Prostate gland (tissue), 2 donors: ENCODE results near the gene CEP250. TPM values are rescaled to one million over a fixed set of nuclear protein-coding genes. Genes with fewer than 3 reads are reported as not detected.
"Not testable (repeated sequence)": the region's sequence is repeated elsewhere in the genome, so short reads cannot be mapped to it uniquely, and the experiment has no call there.

Source experiments
- DNase-seq: peaks from one replicate; pipeline ENCODE4 v3.0.0-alpha.2; 2019; ENCODE audit warnings: low spot score
- H3K27ac ChIP-seq, 2 donors: fragments of 200-600 bp; sonication (generic); 2 replicates each; pipeline ENCODE4 v1.5.1; 2017 to 2019
- H3K27me3 ChIP-seq: fragments of 200-600 bp; sonication (generic); replicated peaks from 2 replicates; pipeline ENCODE4 v1.5.1; 2019; ENCODE audit not compliant: insufficient read depth
- H3K36me3 ChIP-seq, 2 donors: fragments of 200-600 bp; sonication (generic); 1 replicate in 1 of 2; 2 replicates in 1 of 2; pipeline versions ENCODE4 v1.5.1 to v1.8.1; 2017 to 2019
- H3K4me1 ChIP-seq: fragments of 200-600 bp; sonication (generic); replicated peaks from 2 replicates; pipeline ENCODE4 v1.5.1; 2019
- H3K4me3 ChIP-seq, 2 donors: fragments of 200-600 bp; sonication (generic); 2 replicates each; pipeline ENCODE4 v1.5.1; 2017 to 2019
- H3K9me3 ChIP-seq: fragments of 200-600 bp; sonication (generic); 2 replicates; pipeline ENCODE4 v1.5.1; 2017
- POLR2A ChIP-seq: fragments of 450-650 bp; IDR thresholded peaks from one replicate; pipeline ENCODE4 v1.6.1; 2016; ENCODE audit warnings: antibody characterized with exemption, mild to moderate bottlenecking
- POLR2AphosphoS5 ChIP-seq: sonication (generic); formaldehyde crosslinking; IDR thresholded peaks from one replicate; pipeline ENCODE4 v1.6.1; 2017; ENCODE audit warnings: antibody characterized with exemption
- WGBS: methylation state at CpG from one replicate; pipeline ENCODE4 v1.1.5; 2018; 5-methylcytosine and 5-hydroxymethylcytosine counted together
- intact Hi-C: fragments of 100-400 bp; cut with DNase I; formaldehyde crosslinking; loops from one replicate; pipeline ENCODE4 v1.14.2; 2022
- total RNA-seq, 2 donors: library from RNA; depleted of rRNA; stranded (reverse); fragments of >200 nt; gene quantifications; one replicate each; pipeline ENCODE4 v1.1.0, GENCODE V29; 2016
- TF ChIP-seq, protein P1 (sequence below), 4 experiments: fragments of 200-600 bp in 2 of 4; fragments of 450-650 bp in 2 of 4; sonication (generic) in 2 of 4; IDR thresholded peaks; 1 replicate in 3 of 4; 2 replicates in 1 of 4; pipeline ENCODE4 v1.5.1; 2016 to 2019; ENCODE audit warnings: antibody characterized with exemption in 4 of 4, mild to moderate bottlenecking in 2 of 4, moderate library complexity in 2 of 4

Gene CEP250
- total RNA-seq, 2 donors from 2014 or later = 35.2 to 36.9 TPM

DNA sequence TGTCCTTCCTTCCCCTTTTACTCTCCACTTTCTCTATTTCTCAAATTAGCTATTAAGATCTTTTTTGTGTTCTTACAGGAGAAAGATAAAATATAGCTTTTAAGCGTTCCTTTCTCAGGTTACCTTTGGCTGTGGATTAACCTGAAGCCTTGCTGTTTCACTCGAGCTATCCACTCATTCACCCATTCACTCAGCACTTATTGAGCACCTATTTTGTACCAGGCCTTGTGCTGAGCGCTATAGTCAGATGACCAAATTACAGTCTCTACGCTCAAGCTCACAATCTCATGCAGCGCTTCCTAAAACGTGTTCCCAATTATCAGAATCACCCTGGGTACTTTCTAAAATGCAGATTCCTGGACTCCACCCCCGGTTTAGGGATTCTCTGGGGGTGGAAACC is 1.8 kb upstream of the CEP250 start:
- TF ChIP-seq POLR2AphosphoS5 (no peak), POLR2A (no peak)
- TF ChIP-seq, protein P1, sequence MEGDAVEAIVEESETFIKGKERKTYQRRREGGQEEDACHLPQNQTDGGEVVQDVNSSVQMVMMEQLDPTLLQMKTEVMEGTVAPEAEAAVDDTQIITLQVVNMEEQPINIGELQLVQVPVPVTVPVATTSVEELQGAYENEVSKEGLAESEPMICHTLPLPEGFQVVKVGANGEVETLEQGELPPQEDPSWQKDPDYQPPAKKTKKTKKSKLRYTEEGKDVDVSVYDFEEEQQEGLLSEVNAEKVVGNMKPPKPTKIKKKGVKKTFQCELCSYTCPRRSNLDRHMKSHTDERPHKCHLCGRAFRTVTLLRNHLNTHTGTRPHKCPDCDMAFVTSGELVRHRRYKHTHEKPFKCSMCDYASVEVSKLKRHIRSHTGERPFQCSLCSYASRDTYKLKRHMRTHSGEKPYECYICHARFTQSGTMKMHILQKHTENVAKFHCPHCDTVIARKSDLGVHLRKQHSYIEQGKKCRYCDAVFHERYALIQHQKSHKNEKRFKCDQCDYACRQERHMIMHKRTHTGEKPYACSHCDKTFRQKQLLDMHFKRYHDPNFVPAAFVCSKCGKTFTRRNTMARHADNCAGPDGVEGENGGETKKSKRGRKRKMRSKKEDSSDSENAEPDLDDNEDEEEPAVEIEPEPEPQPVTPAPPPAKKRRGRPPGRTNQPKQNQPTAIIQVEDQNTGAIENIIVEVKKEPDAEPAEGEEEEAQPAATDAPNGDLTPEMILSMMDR (IDR thresholded peaks at IDR 0.05) = no peak
- 95% methylated on average over 7 of the region's 7 CpGs for WGBS
- H3K4me3 ChIP-seq = no peak overlapping the region
- no peak for DNase-seq
- H3K9me3 ChIP-seq = no peaks in the 10 kb centered on the region
- peak overlapping the region; percentile 94 to 95 for H3K27ac ChIP-seq
- no peaks in the 10 kb centered on the region for H3K36me3 ChIP-seq
- H3K4me1 ChIP-seq = peaks cover 5% of the 10 kb centered on the region
- no peaks in the 10 kb centered on the region for H3K27me3 ChIP-seq
- intact Hi-C loops = no loop called here

DNA sequence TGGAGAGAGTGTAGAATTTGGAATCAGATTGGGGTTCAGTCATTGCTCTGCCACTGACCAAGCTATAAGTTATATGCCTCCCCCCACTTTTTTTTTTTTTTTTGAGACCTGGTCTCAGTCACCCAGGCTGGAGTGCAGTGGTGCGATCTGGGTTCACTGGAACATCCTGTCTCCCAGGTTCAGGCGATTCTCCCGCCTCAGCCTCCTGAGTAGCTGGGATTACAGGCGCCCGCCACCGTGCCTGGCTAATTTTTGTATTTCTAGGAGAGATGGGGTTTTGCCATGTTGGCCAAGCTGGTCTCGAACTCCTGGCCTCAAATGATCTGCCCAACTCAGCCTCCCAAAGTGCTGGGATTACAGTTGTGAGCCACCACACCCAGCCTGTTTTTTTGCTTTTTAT is 1.3 kb downstream of the CEP250 start:
- WGBS = 98% methylated on average over 7 of the region's 7 CpGs
- H3K4me3 ChIP-seq, DNase-seq, H3K36me3 ChIP-seq, H3K9me3 ChIP-seq, H3K4me1 ChIP-seq, H3K27ac ChIP-seq, intact Hi-C loops, H3K27me3 ChIP-seq: not testable (repeated sequence)

DNA sequence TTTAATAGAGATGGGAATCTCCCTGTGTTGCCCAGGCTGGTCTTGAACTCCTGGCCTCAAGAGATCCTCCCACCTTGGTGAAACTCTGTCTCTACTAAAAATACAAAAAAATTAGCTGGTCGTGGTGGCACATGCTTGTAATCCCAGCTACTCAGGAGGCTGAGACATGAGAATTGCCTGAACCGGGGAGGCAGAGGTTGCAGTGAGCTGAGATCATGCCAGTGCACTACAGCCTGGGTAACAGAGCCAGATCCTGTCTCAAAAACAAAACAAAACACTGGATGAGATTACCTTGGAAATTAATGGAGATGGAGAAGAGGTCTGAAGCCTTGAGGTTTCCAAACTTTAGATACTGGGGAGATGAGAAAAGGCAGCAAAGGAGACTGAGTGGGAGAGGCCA is 2.1 kb downstream of the CEP250 start:
- H3K4me3 ChIP-seq, H3K27ac ChIP-seq, H3K4me1 ChIP-seq, H3K9me3 ChIP-seq, H3K27me3 ChIP-seq, intact Hi-C loops, DNase-seq, H3K36me3 ChIP-seq: not testable (repeated sequence)
- WGBS = 83% methylated on average over 2 of the region's 2 CpGs

DNA sequence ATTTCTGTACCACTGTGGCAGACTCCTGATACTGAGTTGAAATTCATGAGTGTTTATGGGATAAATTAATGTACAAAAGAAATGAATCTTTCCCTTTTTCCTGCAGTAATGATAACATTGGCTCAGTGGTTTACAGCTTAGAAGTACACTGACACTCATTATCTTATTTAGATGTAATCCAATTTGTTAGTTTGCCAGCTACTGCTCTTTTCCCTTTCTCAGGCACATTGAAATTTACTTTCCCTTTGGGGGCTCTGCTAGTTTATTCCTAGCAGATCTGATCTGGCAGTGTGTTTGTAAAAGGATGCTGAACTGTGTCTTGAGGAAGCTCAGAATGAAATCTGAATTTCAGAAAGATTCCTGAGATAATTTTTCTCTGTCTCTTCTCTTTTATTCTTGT is 3.0 kb downstream of the CEP250 start:
- no peak for DNase-seq
- H3K4me3 ChIP-seq = no peak overlapping the region
- no peaks in the 10 kb centered on the region for H3K36me3 ChIP-seq
- no peaks in the 10 kb centered on the region for H3K9me3 ChIP-seq
- no peak overlapping the region for H3K27ac ChIP-seq
- H3K27me3 ChIP-seq = no peaks in the 10 kb centered on the region
- intact Hi-C loops = no loop called here
- TF ChIP-seq POLR2AphosphoS5 (no peak), POLR2A (no peak)
- TF ChIP-seq, protein P1 (IDR thresholded peaks at IDR 0.05) = no peak
- H3K4me1 ChIP-seq = no peaks in the 10 kb centered on the region

DNA sequence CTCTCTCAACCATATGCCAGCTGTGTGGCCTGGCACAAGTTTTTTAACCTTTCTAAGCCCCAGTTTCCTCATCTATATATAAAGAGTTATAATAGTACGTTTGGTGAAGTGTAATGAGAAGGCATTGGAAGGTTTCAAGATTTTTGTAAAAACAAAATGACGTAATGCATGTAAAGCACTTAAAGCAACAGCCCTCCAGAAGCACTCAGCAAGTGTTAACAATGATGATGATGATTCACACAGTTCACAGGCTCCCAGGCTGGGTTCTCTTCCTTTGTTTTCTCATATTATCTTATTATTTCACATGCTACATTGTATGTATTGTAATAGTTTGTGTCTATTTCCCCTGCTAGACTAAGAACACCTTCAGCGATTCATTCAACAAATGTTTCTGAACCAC is 6.2 kb downstream of the CEP250 start:
- no peaks in the 10 kb centered on the region for H3K27me3 ChIP-seq
- WGBS = 86% methylated on average over 3 of the region's 3 CpGs
- H3K9me3 ChIP-seq = no peaks in the 10 kb centered on the region
- TF ChIP-seq POLR2AphosphoS5 = no peak
- TF ChIP-seq, protein P1 (IDR thresholded peaks at IDR 0.05) = no peak
- no peak for TF ChIP-seq POLR2A
- H3K27ac ChIP-seq = no peak overlapping the region
- no peaks in the 10 kb centered on the region for H3K4me1 ChIP-seq
- H3K4me3 ChIP-seq = no peak overlapping the region
- no peak for DNase-seq
- peaks cover 0 to 5% of the 10 kb centered on the region in 2 donors for H3K36me3 ChIP-seq
- intact Hi-C loops = loop anchor here (10.0 kb wide), 4 partner anchors 83 to 423 kb away; partner anchors contain the start of genes ERGIC3, NFS1, ROMO1 and SPAG4

DNA sequence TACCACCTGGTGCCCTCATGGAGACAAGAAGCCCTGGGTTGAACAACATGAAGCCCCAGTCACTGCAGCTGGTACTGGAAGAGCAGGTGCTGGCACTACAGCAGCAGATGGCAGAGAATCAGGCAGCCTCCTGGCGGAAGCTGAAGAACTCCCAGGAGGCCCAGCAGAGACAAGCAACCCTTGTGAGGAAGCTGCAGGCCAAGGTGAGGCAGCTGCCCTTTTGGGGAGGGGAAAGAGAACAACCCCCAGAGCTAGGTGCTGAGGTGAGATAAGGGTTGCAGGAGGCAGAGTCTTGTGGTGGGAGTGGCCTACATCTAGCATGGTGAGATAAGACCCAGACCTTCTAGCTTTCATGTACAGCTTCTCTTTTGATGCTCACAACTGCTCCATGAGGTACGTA is 7.0 kb downstream of the CEP250 start:
- Histone ChIP-seq H3K4me3 (no peak overlapping the region), H3K9me3 (no peaks in the 10 kb centered on the region), H3K27me3 (no peaks in the 10 kb centered on the region), H3K36me3 (peaks cover 0 to 5% of the 10 kb centered on the region in 2 donors), H3K27ac (no peak overlapping the region), H3K4me1 (no peaks in the 10 kb centered on the region)
- intact Hi-C loops = loop anchor here (10.0 kb wide), 4 partner anchors 82 to 422 kb away; partner anchors contain the start of genes ERGIC3, NFS1, ROMO1 and SPAG4
- 97% methylated on average over 2 of the region's 2 CpGs for WGBS
- no peak for DNase-seq
- TF ChIP-seq POLR2AphosphoS5 (no peak), POLR2A (no peak)
- TF ChIP-seq, protein P1 (IDR thresholded peaks at IDR 0.05) = no peak
